SK-N-SH (cell line): Measurements from ENCODE around the gene MLLT1.

Experiments
- MXI1 ChIP-seq: IDR thresholded peaks from 2 replicates; pipeline ENCODE4 v1.6.1; 2012; ENCODE audit warnings: mild to moderate bottlenecking, low read depth, low read length, improper control_type of control experiment
- RCOR1 ChIP-seq: fragments of 150-350 bp; IDR thresholded peaks from 2 replicates; pipeline ENCODE4 v1.6.1; 2017; ENCODE audit warnings: antibody characterized with exemption, low read length

GRCh38 chr19:6258812-6259311, 20.9 kb downstream of the MLLT1 start:
- TF ChIP-seq MXI1 (no peak), RCOR1 (no peak)
